Measurements from ENCODE around the gene GINS2. TPM values are rescaled to one million over a fixed set of nuclear protein-coding genes. Genes with fewer than 3 reads are reported as not detected.

The GINS2 gene
- total and polyA plus RNA-seq, 2 of the 4 experiments (the other 2 are of a cell fraction): 12.0 to 13.4 TPM

DNA sequence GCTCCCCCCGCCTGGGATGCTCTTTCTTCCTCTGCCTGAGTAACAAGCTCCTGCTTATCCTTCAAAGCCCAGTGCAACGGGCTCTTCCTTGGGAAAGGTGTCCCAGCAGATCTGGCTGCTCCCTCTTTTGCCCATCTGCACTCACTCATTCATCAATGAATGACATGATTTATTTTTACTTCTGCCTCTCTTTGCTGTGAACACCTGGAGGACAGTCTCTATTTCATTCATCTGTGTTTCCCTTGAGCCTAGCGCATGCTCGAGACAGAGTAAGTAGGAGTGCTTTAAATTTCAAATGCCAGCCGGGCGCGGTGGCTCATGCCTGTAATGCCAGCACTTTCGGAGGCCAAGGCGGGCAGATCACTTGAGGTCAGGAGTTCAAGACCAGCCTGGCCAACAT is 22.0 kb upstream of the GINS2 start:
- Histone ChIP-seq H3K79me1 (ENCODE audit: low read depth in 1 of 2, low read length in 2 of 2) (no peaks in the 10 kb centered on the region), H3K14ac (replicated peaks; ENCODE audit: low read depth, low read length) (no peak overlapping the region), H3K4me1 (ENCODE audit: control insufficient read depth, insufficient read depth, low read length) (no peaks in the 10 kb centered on the region; the same call in 1 of the 2 replicates), H3K9me3 (ENCODE audit: control insufficient read depth, insufficient read depth, low read length) (peaks cover 9% of the 10 kb centered on the region), H4K8ac (ENCODE audit: low read depth in 2 of 2, low read length in 2 of 2) (no peak overlapping the region), H3K27me3 (ENCODE audit: control insufficient read depth, insufficient read depth, low read length) (no peaks in the 10 kb centered on the region), H3K9me1 (ENCODE audit: insufficient read depth, low read length) (peaks cover 5% of the 10 kb centered on the region), H3K18ac (ENCODE audit: low read depth, low read length) (no peak overlapping the region), H2BK120ac (ENCODE audit: low read depth, low read length) (no peak overlapping the region), H3K36me3 (ENCODE audit: control insufficient read depth, insufficient read depth, low read length) (peaks cover 3% of the 10 kb centered on the region), H3K4me2 (ENCODE audit: low read depth, low read length) (no peak overlapping the region), H4K5ac (ENCODE audit: low read depth, low read length) (no peak overlapping the region), H2AK9ac (replicated peaks; ENCODE audit: low read depth, low read length, poor library complexity) (no peak overlapping the region), H2BK20ac (ENCODE audit: low read depth, low read length) (no peak overlapping the region), H2AFZ (replicated peaks; ENCODE audit: low read length, poor library complexity) (no peak overlapping the region), H3K56ac (ENCODE audit: extremely low read depth, insufficient read depth, low read length) (no peak overlapping the region), H3K27ac (ENCODE audit: insufficient read depth, low read length) (no peak overlapping the region), H2BK15ac (ENCODE audit: low read depth, low read length) (no peak overlapping the region), H3K9ac (ENCODE audit: low read depth, low read length) (no peak overlapping the region), H4K20me1 (ENCODE audit: insufficient read depth, low read length) (no peaks in the 10 kb centered on the region; the same call in none of the 2 replicates), H3K4ac (ENCODE audit: low read depth, low read length) (no peak overlapping the region), H2BK5ac (ENCODE audit: low read depth, low read length, poor library complexity, severe bottlenecking) (no peak overlapping the region), H4K91ac (ENCODE audit: insufficient read depth, low read depth, low read length) (no peak overlapping the region), H3K23ac (ENCODE audit: low read depth, low read length) (no peak overlapping the region), H2AK5ac (ENCODE audit: low read depth, low read length) (no peak overlapping the region), H3K4me3 (ENCODE audit: insufficient read depth, low read depth, low read length) (no peak overlapping the region)
- dilution Hi-C loops (cut with HindIII; ENCODE audit: low sequenced_read_pairs, unreplicated experiment) (no loop called here), in situ Hi-C loops (cut with MboI; ENCODE audit: low sequenced_read_pairs) (no loop called here), intact Hi-C loops (cut with micrococcal nuclease) (loop anchor here (10.0 kb wide), 1 partner anchor 436 kb away; no protein-coding TSS in a partner anchor)
- TF ChIP-seq CHD1 (IDR thresholded peaks at IDR 0.05; ENCODE audit: low read depth, low read length) (no peak), MAZ (IDR thresholded peaks at IDR 0.05; ENCODE audit: borderline replicate concordance, low read depth, low read length) (no peak), BHLHE40 (IDR thresholded peaks at IDR 0.05; ENCODE audit: low read depth, low read length) (no peak), ELK1 (IDR thresholded peaks at IDR 0.05; ENCODE audit: borderline replicate concordance, low read depth, low read length) (no peak), RFX5 (IDR thresholded peaks at IDR 0.05; ENCODE audit: low read depth, low read length) (no peak), MXI1 (IDR thresholded peaks at IDR 0.05; ENCODE audit: borderline replicate concordance, low read depth, low read length) (no peak), NFE2L2 (IDR thresholded peaks at IDR 0.05; ENCODE audit: low read depth, low read length) (no peak)
- TF ChIP-seq, protein P1, sequence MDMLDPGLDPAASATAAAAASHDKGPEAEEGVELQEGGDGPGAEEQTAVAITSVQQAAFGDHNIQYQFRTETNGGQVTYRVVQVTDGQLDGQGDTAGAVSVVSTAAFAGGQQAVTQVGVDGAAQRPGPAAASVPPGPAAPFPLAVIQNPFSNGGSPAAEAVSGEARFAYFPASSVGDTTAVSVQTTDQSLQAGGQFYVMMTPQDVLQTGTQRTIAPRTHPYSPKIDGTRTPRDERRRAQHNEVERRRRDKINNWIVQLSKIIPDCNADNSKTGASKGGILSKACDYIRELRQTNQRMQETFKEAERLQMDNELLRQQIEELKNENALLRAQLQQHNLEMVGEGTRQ (IDR thresholded peaks at IDR 0.05; ENCODE audit: low read depth, low read length): no peak
- ATAC-seq (ENCODE audit: low read depth): no peak
- ChIA-PET CTCF (interaction anchor here (0.8 kb wide), 1 partner anchor 35 kb away, joined by 3 read pairs; no protein-coding TSS in a partner anchor), POLR2A (ENCODE audit: unreplicated experiment) (no interaction called here)
- no peak for DNase-seq
- WGBS, 2 experiments (ENCODE audit: extremely low coverage in 2 of 2, insufficient read length in 1 of 2): 67% methylated on average over 1 of the region's 9 CpGs; no CpG with 5 or more reads in 1 of the 2 experiments
- BruUV-seq (replicated peaks): no TSS peak
